Bone marrow (tissue), 2 donors: Measurements from ENCODE around the gene LCE2D.

Experiments
- DNase-seq, 2 donors: peaks; one replicate each; lab custom pipeline; 2025; lab: John Stamatoyannopoulos, UW

The LCE2D gene

GRCh38 chr1:152697701-152698600 is 34.8 kb downstream of the LCE2D start, which contains the start of gene LCE2A:
Gene LCE2A, plus strand, starts transcription at chr1:152698345. Its CDS starts 557 bp downstream, at chr1:152698902.
- no peak for DNase-seq

- DNase-seq, result no peak
Measured at GRCh38 chr1:152699746-152700145, 36.6 kb downstream of the LCE2D start.

GRCh38 chr1:152707860-152708259 is 44.7 kb downstream of the LCE2D start, which contains the start of gene LCE4A:
Gene LCE4A, plus strand, starts transcription at chr1:152708160. Its CDS starts 916 bp downstream, at chr1:152709076.
- no peak for DNase-seq
